GM10266 (cell line): Measurements from ENCODE around the gene POLN.

Experiments used
- DNase-seq: peaks from one replicate; pipeline ENCODE4 v3.0.0; 2012; ENCODE audit errors: extremely low spot score
- TF ChIP-seq, protein P1 (sequence below): IDR thresholded peaks from 2 replicates; pipeline ENCODE4 v1.5.1; 2012; ENCODE audit warnings: mild to moderate bottlenecking, low read depth; ENCODE audit not compliant: control insufficient read depth, insufficient read depth; ENCODE audit errors: missing control alignments

Gene POLN

GRCh38 chr4:2241410-2242353 lies at the start of gene POLN, which contains the start of gene HAUS3:
POLN (minus strand) TSS chr4:2242121; CDS start chr4:2229231, 12,890 bp downstream.
HAUS3 (minus strand) TSS chr4:2242121; CDS start chr4:2240946, 1,175 bp downstream.
- peak; percentile 100 for DNase-seq
- TF ChIP-seq, protein P1, sequence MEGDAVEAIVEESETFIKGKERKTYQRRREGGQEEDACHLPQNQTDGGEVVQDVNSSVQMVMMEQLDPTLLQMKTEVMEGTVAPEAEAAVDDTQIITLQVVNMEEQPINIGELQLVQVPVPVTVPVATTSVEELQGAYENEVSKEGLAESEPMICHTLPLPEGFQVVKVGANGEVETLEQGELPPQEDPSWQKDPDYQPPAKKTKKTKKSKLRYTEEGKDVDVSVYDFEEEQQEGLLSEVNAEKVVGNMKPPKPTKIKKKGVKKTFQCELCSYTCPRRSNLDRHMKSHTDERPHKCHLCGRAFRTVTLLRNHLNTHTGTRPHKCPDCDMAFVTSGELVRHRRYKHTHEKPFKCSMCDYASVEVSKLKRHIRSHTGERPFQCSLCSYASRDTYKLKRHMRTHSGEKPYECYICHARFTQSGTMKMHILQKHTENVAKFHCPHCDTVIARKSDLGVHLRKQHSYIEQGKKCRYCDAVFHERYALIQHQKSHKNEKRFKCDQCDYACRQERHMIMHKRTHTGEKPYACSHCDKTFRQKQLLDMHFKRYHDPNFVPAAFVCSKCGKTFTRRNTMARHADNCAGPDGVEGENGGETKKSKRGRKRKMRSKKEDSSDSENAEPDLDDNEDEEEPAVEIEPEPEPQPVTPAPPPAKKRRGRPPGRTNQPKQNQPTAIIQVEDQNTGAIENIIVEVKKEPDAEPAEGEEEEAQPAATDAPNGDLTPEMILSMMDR: no peak

DNA sequence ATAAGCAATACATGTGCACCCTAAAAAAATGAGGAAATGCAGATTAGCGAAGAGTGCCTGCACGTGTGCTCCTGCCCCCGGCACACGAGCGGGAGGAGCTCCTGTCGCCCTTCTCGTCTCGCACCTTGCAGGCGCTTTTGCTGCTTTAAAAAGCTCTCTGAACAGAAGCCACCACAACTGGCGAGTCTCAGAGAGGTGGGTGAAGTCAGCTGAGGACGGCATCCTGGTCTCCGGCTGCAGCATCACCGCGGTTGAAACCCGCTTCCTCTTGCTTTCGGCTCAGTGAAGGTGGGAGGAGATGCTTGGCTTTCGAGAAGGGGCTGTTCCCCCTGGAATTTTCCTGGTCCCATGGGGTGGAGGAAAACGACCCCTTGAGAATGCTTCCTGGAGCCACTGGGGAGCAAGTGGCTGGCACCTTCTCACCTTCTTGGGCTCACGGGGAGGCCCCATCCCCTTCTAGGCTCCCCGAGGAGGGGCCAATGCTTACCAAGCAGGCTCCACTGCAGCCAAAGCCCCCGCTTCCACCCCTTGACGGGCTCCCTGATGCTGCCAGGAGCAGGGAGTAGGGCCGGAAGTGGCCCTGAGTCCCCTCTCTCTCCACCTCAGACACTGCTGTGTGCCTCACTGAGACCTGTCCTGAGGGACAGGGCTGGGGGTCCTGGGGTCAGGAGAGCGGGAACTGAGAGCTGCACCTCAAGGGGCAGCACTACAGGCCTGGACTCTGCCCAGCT lies 49.2 kb upstream of the POLN start:
- TF ChIP-seq, protein P1: no peak
- peak; percentile 51 for DNase-seq

- TF ChIP-seq, protein P1: no peak
- no peak for DNase-seq
Observed at GRCh38 chr4:2290488-2290887, 48.6 kb upstream of the POLN start.

GRCh38 chr4:2289955-2290333 lies 48.0 kb upstream of the POLN start:
- TF ChIP-seq, protein P1: no peak
- no peak for DNase-seq

DNA sequence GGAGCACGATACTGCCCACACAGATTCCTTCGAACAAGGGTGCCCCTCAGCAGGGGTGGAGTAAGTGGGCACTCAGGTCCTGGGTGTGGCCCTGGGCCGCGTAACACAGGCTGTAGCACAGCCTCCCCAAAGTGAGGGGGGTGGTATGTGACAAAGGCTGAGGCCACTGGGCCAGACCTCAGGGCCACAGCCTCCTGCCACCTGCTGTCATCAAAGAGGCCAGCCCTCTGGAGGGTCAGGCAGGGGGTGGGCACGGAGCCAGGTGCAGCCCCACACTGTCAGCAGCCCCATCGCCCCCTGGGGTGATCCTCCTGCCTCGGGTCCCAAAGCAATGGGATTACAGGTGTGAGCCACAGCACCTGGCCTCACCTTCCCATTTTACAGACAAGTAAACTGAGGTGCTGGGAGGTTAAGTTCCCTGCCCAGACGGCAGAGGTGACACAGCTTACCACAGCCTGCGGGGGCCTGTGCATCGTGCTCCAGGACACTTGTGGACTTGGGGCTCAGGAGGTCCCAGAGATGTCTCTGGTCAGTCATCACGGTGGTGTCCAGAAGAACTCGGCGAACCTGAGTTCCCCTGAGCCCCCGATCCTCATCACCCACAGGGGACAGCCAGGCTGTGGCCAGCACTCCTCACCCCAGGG lies 47.5 kb upstream of the POLN start:
- no peak for DNase-seq
- TF ChIP-seq, protein P1: no peak

DNA sequence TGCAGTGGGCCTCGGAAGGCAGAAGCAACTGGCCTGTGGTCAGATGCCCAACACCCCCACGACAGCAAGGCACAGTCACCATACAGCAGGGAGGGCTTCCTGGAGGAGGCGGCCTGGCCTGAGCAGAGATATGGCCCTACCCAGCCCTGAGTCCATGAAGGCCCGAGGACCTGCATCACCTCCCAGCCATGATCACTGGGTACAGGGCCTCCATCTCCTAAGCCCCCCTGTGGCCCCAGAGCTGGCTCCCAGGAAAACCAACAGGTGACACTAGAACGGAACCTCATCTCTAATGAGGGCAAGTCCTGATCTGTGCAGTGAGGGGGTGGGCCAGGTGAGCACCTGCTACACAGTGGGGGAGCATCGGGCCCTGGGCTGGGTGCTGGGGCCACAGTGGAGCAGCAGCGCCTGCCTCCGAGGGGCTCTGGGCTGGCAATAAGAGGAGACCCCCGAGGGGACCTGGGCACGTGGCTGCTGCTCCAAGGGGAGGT lies 46.2 kb upstream of the POLN start:
- no peak for DNase-seq
- TF ChIP-seq, protein P1: no peak
